T1000 (cell line): ENCODE results near the gene RPL36.
A peak's percentile ranks its signal among the peaks of the same experiment; 100 is the strongest.

ENCODE experiments used
- DNase-seq: peaks from one replicate; lab custom pipeline; 2025; ENCODE audit warnings: mixed read lengths; lab: John Stamatoyannopoulos, UW

Gene RPL36

DNA sequence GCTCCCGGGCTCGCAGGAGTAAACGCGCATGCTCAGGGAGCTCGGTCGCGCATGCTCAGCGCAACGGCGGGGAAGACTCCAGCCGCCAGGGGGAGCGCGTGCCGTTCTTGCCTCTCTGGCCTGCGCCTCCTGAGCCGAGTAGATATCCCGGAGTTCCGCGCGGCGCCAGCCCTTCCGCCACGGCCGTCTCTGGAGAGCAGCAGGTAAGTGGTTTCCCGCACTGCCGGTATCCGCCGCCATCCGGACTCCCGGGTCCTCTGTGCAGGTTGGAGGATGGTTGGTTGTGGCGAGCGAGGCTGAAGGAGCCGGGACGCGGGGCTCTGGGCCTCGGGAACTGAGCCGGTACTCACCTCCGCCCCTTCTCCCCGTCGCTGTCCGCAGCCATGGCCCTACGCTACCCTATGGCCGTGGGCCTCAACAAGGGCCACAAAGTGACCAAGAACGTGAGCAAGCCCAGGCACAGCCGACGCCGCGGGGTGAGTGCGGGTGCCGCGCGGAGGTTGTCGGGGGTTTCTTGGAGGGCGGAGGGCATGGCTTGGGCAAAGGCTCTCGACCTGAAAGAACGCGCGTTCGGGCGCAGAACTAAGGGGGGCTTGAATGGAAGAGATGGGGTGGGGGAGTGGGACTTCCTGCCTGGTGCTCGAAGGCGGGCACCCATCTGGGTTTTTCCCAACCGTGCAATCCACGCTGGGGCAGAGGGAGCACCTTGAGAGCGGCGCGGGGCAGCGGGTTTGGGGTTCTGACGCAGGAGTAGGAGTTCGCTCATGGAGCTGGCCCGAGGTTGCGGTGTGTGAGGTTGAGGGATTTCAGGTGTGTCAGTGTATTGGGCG, at the start of gene RPL36:
Gene RPL36 (plus strand): TSS at position 171 of the 830 bp plus-strand sequence. CDS start 213 bp downstream, at position 384.
- peak; percentile 97 for DNase-seq

GRCh38 chr19:5641171-5641570, 48.9 kb upstream of the RPL36 start:
- no peak for DNase-seq

DNA sequence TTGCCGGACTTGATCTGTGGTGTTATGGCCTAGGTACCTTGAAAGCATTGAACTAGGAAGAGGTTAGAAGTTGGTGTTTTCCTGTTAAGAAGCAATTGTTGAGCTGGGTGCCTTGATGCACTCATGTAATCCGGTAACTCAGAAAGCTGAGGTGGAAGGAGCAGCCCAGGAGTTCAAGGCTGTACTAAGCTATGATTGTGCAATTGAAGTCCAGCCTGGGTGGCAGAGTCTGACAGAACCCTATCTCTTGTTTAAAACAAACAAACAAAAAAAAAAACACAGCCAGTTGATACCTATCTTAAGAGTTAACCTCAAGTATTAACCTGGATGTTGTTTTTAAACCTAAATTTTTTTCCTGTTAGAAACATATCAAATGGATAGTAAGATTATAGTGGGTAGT, 47.9 kb upstream of the RPL36 start:
- DNase-seq: no peak

- no peak for DNase-seq
Measured at GRCh38 chr19:5643060-5643459, 47.0 kb upstream of the RPL36 start.

GRCh38 chr19:5644037-5644436, 46.1 kb upstream of the RPL36 start:
- no peak for DNase-seq

GRCh38 chr19:5645409-5645808, 44.7 kb upstream of the RPL36 start:
- no peak for DNase-seq

- no peak for DNase-seq
Measured at GRCh38 chr19:5646703-5647102, 43.4 kb upstream of the RPL36 start.

DNA sequence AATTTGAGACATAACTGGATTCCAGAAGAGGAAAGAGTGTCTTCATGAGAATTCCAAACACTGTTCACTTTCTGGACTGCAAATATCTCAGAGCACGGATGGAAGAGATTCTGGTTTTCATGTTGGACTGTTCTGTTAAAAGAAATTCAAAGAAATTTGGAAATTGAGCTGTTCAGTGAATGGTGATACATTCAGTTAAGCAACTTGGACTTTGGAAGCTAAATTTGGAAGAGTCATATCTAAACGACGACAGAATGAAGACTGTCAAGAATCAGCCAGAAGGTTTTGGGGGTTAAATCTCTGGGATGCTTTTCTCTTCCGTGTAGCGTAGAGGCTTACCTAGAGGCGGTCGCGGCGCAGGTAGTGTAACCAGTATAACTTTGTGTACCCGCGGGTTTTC, 41.6 kb upstream of the RPL36 start:
- no peak for DNase-seq

DNA sequence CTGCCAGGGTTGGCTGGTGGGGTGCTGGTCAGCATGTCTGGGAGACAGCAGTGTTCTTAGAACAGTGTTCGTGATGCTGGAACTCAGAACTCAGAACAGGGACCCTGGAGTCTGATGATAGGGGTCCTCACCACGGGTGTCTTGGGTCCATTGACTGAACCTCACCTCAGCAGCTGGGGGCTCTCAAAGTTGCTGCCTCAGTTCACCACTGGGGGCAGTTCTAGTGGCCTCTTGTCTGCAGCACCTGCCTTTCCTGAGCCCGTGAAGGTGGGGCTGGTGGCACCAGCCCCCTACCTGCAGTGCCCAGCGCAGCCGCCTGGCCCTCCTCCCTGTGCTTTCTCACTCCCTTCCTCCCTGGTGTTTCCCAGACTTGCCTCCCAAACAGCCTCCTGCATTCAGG, 38.7 kb upstream of the RPL36 start:
- DNase-seq: no peak

DNA sequence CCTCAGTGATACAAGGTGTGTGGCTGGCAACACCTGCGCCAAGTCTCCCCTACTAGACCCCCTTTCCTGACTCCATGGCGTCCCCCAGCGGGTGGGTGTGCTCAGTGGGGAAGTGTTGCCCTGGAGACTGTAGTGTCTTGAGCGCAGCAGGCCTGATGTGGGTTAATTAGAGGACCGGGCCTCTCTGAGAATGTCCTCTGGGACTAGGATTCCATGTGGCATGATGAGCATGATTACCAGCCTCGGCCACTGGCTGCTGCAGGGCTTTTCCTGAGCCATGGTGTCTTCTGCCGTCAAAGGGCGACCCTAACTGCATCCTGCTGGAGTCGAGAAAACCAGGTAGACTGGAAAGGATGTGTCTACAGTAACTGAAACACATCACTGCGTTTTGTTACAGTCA, 37.8 kb upstream of the RPL36 start:
- DNase-seq: no peak

DNA sequence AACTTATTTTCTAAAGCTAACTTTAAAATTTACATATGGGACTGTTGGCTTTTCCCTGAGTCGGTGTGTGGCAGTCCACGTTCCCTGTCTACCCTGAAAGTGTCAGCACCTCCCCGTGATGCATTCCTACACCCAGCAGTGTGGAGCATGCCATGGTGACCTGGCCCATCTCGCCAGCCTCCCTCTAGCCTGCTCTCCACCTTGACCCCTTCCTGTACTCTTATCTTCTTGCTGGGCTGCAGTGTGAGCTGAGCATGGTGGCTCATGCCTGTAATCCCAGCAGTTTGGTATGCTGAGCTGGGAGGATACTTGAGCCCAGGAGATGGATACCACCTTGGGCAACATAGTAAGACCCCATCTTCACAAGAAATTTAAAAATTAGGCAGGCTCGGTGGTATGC, 35.2 kb upstream of the RPL36 start:
- DNase-seq: no peak

GRCh38 chr19:5655412-5655811, 34.7 kb upstream of the RPL36 start:
- DNase-seq: no peak

GRCh38 chr19:5661483-5661882, 28.6 kb upstream of the RPL36 start:
- no peak for DNase-seq

GRCh38 chr19:5663904-5664303, 26.2 kb upstream of the RPL36 start:
- DNase-seq: no peak

DNA sequence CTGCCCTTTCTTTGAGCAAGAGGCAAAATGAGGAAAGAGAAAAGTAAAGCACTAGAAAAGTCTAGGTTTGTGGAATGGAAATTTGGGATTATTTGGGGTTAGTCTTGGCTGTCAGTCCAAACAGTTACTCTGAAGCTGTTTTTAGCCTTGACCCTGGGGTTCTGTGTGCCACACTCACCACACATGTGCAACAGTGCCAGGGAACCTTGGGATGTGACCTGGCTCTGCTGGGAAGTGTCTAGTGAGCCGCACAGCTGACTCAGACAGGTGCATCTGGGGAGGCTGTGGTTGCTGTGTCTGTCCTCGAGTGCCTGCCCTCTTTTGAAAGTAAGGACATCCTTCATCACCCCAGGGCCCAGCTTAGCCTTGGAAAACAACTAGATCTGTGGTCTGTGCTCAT, 25.6 kb upstream of the RPL36 start:
- no peak for DNase-seq

DNA sequence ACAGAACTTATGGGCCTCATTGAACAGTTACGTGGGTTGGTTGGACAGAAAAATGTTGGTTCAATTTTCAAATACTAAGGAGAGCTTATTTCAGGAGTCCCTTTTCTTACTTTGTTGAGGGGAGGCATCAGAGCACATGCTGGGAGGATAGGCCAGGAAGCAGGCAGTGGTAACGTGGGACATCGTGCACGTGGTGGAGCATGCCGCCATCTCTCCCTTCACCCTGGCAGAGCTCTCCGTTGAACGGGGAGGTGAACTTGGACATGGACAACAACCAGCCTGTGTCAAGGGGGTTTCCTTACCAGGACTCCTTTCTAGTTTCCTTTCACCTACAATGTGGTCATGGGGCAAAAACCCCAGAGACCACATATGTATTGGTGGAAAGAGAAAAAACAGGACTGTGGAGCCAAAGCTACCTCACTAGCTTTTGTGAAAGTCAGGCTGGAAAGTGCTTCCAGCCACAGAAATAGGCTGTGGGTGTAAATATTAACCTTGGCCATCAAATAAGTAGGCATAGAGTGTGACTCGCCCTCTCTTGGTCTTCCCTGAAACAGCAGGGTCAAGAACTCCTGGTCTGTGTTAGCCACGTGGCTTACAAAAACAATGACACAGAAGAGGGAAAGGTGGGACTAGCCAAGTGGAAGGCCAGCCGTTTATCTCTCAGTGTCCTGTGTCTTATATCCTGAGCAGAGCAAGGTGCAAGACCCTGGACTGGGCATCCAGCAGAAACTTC, 24.1 kb upstream of the RPL36 start:
- DNase-seq: no peak

DNA sequence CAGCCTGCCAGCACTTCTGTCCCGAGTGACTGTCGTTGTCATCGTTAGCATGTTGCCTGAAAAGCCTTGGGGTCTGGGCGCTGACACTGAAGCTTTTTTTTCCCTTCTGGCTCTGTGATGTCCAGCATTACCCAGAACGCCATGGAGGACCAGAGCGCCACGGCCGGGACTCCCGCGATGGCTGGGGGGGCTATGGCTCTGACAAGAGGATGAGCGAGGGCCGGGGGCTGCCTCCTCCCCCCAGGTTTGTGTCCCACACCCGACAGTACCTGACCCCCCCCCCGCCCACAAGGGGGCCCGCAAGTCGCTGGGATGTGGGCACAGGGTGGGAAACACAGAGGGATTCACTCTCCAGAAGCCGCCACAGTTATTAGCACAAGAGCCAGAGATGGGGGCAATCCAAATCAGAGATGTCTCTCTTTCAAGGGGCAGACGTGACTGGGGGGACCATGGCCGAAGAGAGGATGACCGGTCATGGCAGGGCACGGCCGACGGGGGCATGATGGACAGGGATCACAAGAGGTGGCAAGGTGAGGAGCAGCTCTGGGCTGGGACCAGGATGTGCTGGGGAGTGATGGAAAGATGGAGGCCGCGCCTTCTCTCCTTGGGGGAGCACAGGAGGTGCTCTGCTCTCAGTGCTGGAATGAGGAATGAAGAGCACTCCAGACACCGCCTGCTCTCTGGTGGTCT, 23.0 kb upstream of the RPL36 start:
- no peak for DNase-seq

- no peak for DNase-seq
Measured at GRCh38 chr19:5667751-5668271, 22.3 kb upstream of the RPL36 start.

DNA sequence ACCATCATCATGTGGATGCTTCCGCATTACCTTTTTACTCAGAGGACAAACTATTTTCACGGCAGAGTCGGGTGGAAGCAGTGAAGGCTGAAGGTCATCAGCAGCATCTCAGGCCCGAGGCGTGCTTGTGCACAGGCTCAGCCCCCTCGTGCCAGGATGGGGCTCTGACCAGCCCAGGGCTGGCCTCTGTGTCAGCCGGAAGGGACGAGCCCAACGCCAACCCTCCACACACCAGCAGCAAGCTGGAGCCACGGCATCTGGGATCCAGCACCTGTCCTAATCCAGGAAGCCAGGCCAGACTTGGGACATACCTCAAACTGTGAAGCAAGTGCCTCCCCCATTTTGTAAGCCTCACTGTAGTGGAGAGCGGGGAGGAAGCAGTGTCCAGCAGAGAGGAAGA, 20.9 kb upstream of the RPL36 start:
- no peak for DNase-seq

- DNase-seq: no peak
Measured at GRCh38 chr19:5671600-5671999, 18.5 kb upstream of the RPL36 start.

GRCh38 chr19:5672708-5673459, 17.2 kb upstream of the RPL36 start:
- no peak for DNase-seq

DNA sequence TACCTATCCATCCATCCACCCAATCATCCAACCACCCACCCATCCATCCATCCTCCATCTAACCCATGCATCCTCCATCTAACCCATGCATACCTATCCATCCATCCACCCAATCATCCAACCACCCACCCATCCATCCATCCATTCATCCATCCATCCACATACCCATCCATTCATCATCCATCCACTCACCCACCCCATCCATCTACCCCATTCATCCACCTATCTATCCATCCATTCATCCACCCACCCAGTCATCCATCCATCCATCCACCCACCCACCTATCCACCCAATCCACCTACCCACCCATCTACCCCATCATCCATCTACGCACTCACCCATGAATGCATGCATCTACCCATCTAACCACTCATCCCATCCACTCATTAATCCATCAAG, 16.3 kb upstream of the RPL36 start:
- no peak for DNase-seq
